HepG2 (cell line): ENCODE data around the gene SHC1. TPM values are rescaled to one million over a fixed set of nuclear protein-coding genes. Genes with fewer than 3 reads are reported as not detected.

Source experiments
- CENPX ChIP-seq: sonication (generic); formaldehyde crosslinking; IDR thresholded peaks from 2 replicates; pipeline ENCODE4 v1.9.0; 2021; ENCODE audit warnings: mild to moderate bottlenecking, missing genetic modification reagents, moderate library complexity
- EZH2 ChIP-seq: conservative IDR thresholded peaks from 2 replicates; pipeline ENCODE4 v1.6.1; 2012; ENCODE audit warnings: mild to moderate bottlenecking, low read depth, low read length, moderate library complexity
- FOXK2 ChIP-seq: fragments of 450-650 bp; IDR thresholded peaks from 2 replicates; pipeline ENCODE4 v1.6.1; 2016
- HDAC2 ChIP-seq: sonication (generic); formaldehyde crosslinking; IDR thresholded peaks from 2 replicates; pipeline ENCODE4 v1.4.0; 2020; ENCODE audit warnings: missing genetic modification reagents
- KDM1A ChIP-seq: IDR thresholded peaks from 2 replicates; pipeline ENCODE4 v1.6.1; 2016; ENCODE audit warnings: missing compliant biosample characterization
- KLF9 ChIP-seq: IDR thresholded peaks from 2 replicates; pipeline ENCODE4 v1.6.1; 2016; ENCODE audit warnings: low read depth
- MAFK ChIP-seq, 2 experiments: IDR thresholded peaks in 1 of 2; conservative IDR thresholded peaks in 1 of 2; 2 replicates each; pipeline ENCODE4 v1.6.1; 2011; ENCODE audit warnings: improper control_type of control experiment in 2 of 2, low read length in 2 of 2
- MED8 ChIP-seq: sonication (generic); formaldehyde crosslinking; IDR thresholded peaks from 2 replicates; pipeline ENCODE4 v1.8.1; 2023; ENCODE audit warnings: mild to moderate bottlenecking, missing genetic modification reagents; ENCODE audit not compliant: insufficient replicate concordance
- MEF2D ChIP-seq: sonication (generic); formaldehyde crosslinking; IDR thresholded peaks from 2 replicates; pipeline ENCODE4 v1.5.1; 2020; ENCODE audit warnings: mild to moderate bottlenecking, missing genetic modification reagents
- PPARG ChIP-seq: conservative IDR thresholded peaks from 2 replicates; pipeline ENCODE4 v1.6.1; 2016; ENCODE audit warnings: missing biosample characterization, missing genetic modification reagents
- SMAD1 ChIP-seq: sonication (generic); formaldehyde crosslinking; IDR thresholded peaks from 2 replicates; pipeline ENCODE4 v1.4.0; 2020; ENCODE audit warnings: missing genetic modification reagents, low read depth, mild to moderate bottlenecking, borderline replicate concordance
- SNAPC2 ChIP-seq: sonication (generic); formaldehyde crosslinking; IDR thresholded peaks from 2 replicates; pipeline ENCODE4 v1.8.1; 2022; ENCODE audit warnings: mild to moderate bottlenecking, missing genetic modification reagents
- SP1 ChIP-seq, 2 experiments: fragments of 450-650 bp in 1 of 2; sonication (generic) in 1 of 2; formaldehyde crosslinking in 1 of 2; IDR thresholded peaks; 2 replicates each; pipeline versions ENCODE4 v1.4.0 to v1.6.1; 2016 to 2020; ENCODE audit warnings: missing genetic modification reagents in 1 of 2
- TAF15 ChIP-seq: fragments of 200-400 bp; formaldehyde crosslinking; IDR thresholded peaks from one replicate; pipeline ENCODE4 v1.6.1; 2018; ENCODE audit warnings: mild to moderate bottlenecking, low read depth, low read length; ENCODE audit not compliant: poor library complexity, severe bottlenecking
- THYN1 ChIP-seq: sonication (generic); formaldehyde crosslinking; IDR thresholded peaks from 2 replicates; pipeline ENCODE4 v1.8.1; 2023; ENCODE audit warnings: low read depth, mild to moderate bottlenecking, moderate library complexity, missing genetic modification reagents, borderline replicate concordance
- ZEB1 ChIP-seq: IDR thresholded peaks from 2 replicates; pipeline ENCODE4 v1.6.1; 2012; ENCODE audit warnings: mild to moderate bottlenecking, low read depth, inconsistent platforms; ENCODE audit not compliant: insufficient replicate concordance
- ZFP1 ChIP-seq: IDR thresholded peaks from 2 replicates; pipeline ENCODE4 v1.6.1; 2016
- ZKSCAN5 ChIP-seq: sonication (generic); formaldehyde crosslinking; IDR thresholded peaks from 2 replicates; pipeline ENCODE4 v1.5.1; 2020; ENCODE audit warnings: mild to moderate bottlenecking, missing genetic modification reagents
- ZMYM2 ChIP-seq: sonication (generic); formaldehyde crosslinking; IDR thresholded peaks from 2 replicates; pipeline ENCODE4 v1.8.0; 2022; ENCODE audit warnings: mild to moderate bottlenecking, missing genetic modification reagents
- ZNF451 ChIP-seq: sonication (generic); formaldehyde crosslinking; IDR thresholded peaks from 2 replicates; pipeline ENCODE4 v1.5.0; 2020; ENCODE audit warnings: mild to moderate bottlenecking, missing genetic modification reagents
- ZNF776 ChIP-seq: sonication (generic); formaldehyde crosslinking; IDR thresholded peaks from 2 replicates; pipeline ENCODE4 v1.4.0; 2020; ENCODE audit warnings: mild to moderate bottlenecking, missing genetic modification reagents
- polyA plus RNA-seq, 8 experiments: library from polyadenylated mRNA; depleted of rRNA in 3 of 8; stranded (reverse) in 7 of 8; unstranded in 1 of 8; fragments of >200 nt; fragmentation: Illumina TruSeq in 4 of 8; extraction: Trizol in 4 of 8; gene quantifications; 2 replicates each; pipeline versions ENCODE4 v1.2.1 to v1.2.3, GENCODE V29; 2011 to 2016; ENCODE audit warnings: low read depth in 4 of 8, missing spikeins in 1 of 8, mixed read lengths in 1 of 8; ENCODE audit not compliant: insufficient read depth in 1 of 8
- total RNA-seq, 5 experiments: library from RNA; depleted of rRNA; stranded (reverse); fragments of >200 nt; fragmentation: Illumina TruSeq; extraction: Trizol; gene quantifications; 2 replicates each; pipeline ENCODE4 v1.2.3, GENCODE V29; 2016; ENCODE audit warnings: low read depth in 1 of 5
- TF ChIP-seq, protein P1 (sequence below): sonication (generic); formaldehyde crosslinking; IDR thresholded peaks from 2 replicates; pipeline ENCODE4 v1.8.1; 2022; ENCODE audit warnings: low read depth, mild to moderate bottlenecking, missing genetic modification reagents
- TF ChIP-seq, protein P2 (sequence below): sonication (generic); formaldehyde crosslinking; IDR thresholded peaks from 2 replicates; pipeline ENCODE4 v1.4.0; 2020; ENCODE audit warnings: missing genetic modification reagents
- TF ChIP-seq, protein P3 (sequence below): sonication (generic); formaldehyde crosslinking; IDR thresholded peaks from 2 replicates; pipeline ENCODE4 v1.4.0; 2020; ENCODE audit warnings: missing genetic modification reagents

Gene SHC1
- total and polyA plus RNA-seq, 2 of the 13 experiments (the other 11 are each of a cell fraction or from before 2014, with no cell fraction given): 52.0 to 137 TPM

DNA sequence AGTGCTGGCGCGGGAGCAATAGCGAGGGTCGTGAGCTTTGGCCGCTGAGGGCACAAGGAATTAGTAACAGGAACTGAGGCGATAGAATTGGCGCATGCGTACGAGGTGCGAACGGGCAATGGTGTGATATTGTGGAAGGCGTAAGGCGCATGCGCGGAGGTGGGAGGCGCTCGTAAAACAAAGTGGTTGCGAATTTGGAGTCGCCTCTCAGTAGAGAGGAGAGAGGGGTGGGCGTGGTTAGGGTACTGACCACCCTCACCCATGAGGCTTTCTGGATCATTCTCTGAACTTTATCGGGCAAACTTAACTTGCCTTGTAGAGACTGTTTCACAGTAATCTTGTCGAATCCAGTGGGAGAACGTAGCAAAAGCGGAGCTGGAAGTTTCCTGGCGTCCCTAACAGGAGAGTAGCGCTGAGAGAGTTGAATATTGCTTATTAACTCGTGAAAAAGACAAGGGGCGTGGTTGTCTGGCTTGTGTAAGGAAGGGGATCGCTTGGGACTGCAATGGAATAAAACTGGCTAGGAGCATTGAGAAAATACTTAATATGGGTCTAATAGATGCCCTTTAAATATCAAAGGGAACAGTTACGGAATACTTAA, 4.4 kb upstream of the SHC1 start (continued):
- TF ChIP-seq, protein P1, sequence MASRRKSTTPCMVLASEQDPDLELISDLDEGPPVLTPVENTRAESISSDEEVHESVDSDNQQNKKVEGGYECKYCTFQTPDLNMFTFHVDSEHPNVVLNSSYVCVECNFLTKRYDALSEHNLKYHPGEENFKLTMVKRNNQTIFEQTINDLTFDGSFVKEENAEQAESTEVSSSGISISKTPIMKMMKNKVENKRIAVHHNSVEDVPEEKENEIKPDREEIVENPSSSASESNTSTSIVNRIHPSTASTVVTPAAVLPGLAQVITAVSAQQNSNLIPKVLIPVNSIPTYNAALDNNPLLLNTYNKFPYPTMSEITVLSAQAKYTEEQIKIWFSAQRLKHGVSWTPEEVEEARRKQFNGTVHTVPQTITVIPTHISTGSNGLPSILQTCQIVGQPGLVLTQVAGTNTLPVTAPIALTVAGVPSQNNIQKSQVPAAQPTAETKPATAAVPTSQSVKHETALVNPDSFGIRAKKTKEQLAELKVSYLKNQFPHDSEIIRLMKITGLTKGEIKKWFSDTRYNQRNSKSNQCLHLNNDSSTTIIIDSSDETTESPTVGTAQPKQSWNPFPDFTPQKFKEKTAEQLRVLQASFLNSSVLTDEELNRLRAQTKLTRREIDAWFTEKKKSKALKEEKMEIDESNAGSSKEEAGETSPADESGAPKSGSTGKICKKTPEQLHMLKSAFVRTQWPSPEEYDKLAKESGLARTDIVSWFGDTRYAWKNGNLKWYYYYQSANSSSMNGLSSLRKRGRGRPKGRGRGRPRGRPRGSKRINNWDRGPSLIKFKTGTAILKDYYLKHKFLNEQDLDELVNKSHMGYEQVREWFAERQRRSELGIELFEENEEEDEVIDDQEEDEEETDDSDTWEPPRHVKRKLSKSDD (CRISPR knock-in tag): no peak
- TF ChIP-seq EZH2: no peak
- TF ChIP-seq CENPX (CRISPR knock-in tag): no peak
- TF ChIP-seq ZEB1: no peak
- TF ChIP-seq SP1 (IDR thresholded peaks at IDR 0.05): no peak
- peak; percentile 1; the same call in 1 of the 2 replicates for TF ChIP-seq SP1 (CRISPR knock-in tag; IDR thresholded peaks at IDR 0.05)
- TF ChIP-seq MED8: no peak
- no peak for TF ChIP-seq HDAC2 (CRISPR knock-in tag)
- no peak for TF ChIP-seq ZNF451 (CRISPR knock-in tag)
- no peak for TF ChIP-seq SMAD1 (CRISPR knock-in tag)
- TF ChIP-seq KDM1A (CRISPR knock-in tag): no peak
- TF ChIP-seq, protein P2, sequence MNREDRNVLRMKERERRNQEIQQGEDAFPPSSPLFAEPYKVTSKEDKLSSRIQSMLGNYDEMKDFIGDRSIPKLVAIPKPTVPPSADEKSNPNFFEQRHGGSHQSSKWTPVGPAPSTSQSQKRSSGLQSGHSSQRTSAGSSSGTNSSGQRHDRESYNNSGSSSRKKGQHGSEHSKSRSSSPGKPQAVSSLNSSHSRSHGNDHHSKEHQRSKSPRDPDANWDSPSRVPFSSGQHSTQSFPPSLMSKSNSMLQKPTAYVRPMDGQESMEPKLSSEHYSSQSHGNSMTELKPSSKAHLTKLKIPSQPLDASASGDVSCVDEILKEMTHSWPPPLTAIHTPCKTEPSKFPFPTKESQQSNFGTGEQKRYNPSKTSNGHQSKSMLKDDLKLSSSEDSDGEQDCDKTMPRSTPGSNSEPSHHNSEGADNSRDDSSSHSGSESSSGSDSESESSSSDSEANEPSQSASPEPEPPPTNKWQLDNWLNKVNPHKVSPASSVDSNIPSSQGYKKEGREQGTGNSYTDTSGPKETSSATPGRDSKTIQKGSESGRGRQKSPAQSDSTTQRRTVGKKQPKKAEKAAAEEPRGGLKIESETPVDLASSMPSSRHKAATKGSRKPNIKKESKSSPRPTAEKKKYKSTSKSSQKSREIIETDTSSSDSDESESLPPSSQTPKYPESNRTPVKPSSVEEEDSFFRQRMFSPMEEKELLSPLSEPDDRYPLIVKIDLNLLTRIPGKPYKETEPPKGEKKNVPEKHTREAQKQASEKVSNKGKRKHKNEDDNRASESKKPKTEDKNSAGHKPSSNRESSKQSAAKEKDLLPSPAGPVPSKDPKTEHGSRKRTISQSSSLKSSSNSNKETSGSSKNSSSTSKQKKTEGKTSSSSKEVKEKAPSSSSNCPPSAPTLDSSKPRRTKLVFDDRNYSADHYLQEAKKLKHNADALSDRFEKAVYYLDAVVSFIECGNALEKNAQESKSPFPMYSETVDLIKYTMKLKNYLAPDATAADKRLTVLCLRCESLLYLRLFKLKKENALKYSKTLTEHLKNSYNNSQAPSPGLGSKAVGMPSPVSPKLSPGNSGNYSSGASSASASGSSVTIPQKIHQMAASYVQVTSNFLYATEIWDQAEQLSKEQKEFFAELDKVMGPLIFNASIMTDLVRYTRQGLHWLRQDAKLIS (CRISPR knock-in tag): no peak
- no peak for TF ChIP-seq MAFK (conservative IDR thresholded peaks at IDR 0.05 in 1 of 2, IDR thresholded peaks at IDR 0.05 in 1 of 2; ENCODE audit: low read length in 2 of 2)
- 0 out of 2 replicates have a peak, but pooled peaks have one; percentile 23 for TF ChIP-seq ZMYM2 (CRISPR knock-in tag)
- TF ChIP-seq, protein P3, sequence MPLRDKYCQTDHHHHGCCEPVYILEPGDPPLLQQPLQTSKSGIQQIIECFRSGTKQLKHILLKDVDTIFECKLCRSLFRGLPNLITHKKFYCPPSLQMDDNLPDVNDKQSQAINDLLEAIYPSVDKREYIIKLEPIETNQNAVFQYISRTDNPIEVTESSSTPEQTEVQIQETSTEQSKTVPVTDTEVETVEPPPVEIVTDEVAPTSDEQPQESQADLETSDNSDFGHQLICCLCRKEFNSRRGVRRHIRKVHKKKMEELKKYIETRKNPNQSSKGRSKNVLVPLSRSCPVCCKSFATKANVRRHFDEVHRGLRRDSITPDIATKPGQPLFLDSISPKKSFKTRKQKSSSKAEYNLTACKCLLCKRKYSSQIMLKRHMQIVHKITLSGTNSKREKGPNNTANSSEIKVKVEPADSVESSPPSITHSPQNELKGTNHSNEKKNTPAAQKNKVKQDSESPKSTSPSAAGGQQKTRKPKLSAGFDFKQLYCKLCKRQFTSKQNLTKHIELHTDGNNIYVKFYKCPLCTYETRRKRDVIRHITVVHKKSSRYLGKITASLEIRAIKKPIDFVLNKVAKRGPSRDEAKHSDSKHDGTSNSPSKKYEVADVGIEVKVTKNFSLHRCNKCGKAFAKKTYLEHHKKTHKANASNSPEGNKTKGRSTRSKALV (CRISPR knock-in tag): no peak
- TF ChIP-seq ZKSCAN5 (CRISPR knock-in tag): no peak
- TF ChIP-seq SNAPC2 (CRISPR knock-in tag): no peak
- TF ChIP-seq MEF2D (CRISPR knock-in tag): peak; percentile 3; the same call in 1 of the 2 replicates
- TF ChIP-seq TAF15: no peak
- TF ChIP-seq PPARG (CRISPR knock-in tag): no peak
- TF ChIP-seq ZNF776 (CRISPR knock-in tag): peak; percentile 47; the same call in 1 of the 2 replicates
- no peak for TF ChIP-seq ZFP1 (CRISPR knock-in tag)
- 0 out of 2 replicates have a peak, but pooled peaks have one; percentile 70 for TF ChIP-seq FOXK2
- TF ChIP-seq KLF9 (CRISPR knock-in tag): peak; percentile 92
- TF ChIP-seq THYN1 (CRISPR knock-in tag): no peak
